H9 (cell line): ENCODE data around the gene UNC5A. TPM values are rescaled to one million over a fixed set of nuclear protein-coding genes. Genes with fewer than 3 reads are reported as not detected.

Source experiments
- DNase-seq: peaks from one replicate; pipeline ENCODE4 v3.0.0-alpha.2; 2017
- H2AFZ ChIP-seq: one replicate; pipeline ENCODE4 v1.6.1; 2013; ENCODE audit warnings: mild to moderate bottlenecking, low read length, control low read depth, moderate library complexity
- H2AK5ac ChIP-seq: 2 replicates; pipeline ENCODE4 v1.6.1; 2013; ENCODE audit warnings: low read length, control low read depth, mixed read lengths; ENCODE audit not compliant: insufficient read length
- H2BK120ac ChIP-seq: one replicate; pipeline ENCODE4 v1.6.1; 2013; ENCODE audit warnings: low read depth, mild to moderate bottlenecking, low read length, control low read depth, inconsistent platforms; ENCODE audit not compliant: poor library complexity, severe bottlenecking
- H2BK12ac ChIP-seq: 2 replicates; pipeline ENCODE4 v1.6.1; 2013; ENCODE audit warnings: low read length, control low read depth, mixed read lengths, low read depth; ENCODE audit not compliant: insufficient read length
- H2BK15ac ChIP-seq: 2 replicates; pipeline ENCODE4 v1.6.1; 2013; ENCODE audit warnings: low read depth, low read length, control low read depth
- H2BK20ac ChIP-seq: one replicate; pipeline ENCODE4 v1.6.1; 2013; ENCODE audit warnings: low read depth, mild to moderate bottlenecking, low read length, control low read depth, inconsistent platforms; ENCODE audit not compliant: poor library complexity, severe bottlenecking
- H2BK5ac ChIP-seq: 2 replicates; pipeline ENCODE4 v1.6.1; 2013; ENCODE audit warnings: low read length, control low read depth, mixed read lengths; ENCODE audit not compliant: insufficient read length
- H3K14ac ChIP-seq: 2 replicates; pipeline ENCODE4 v1.6.1; 2013; ENCODE audit warnings: low read length, control low read depth; ENCODE audit not compliant: insufficient read depth
- H3K18ac ChIP-seq: 2 replicates; pipeline ENCODE4 v1.6.1; 2013; ENCODE audit warnings: low read depth, mild to moderate bottlenecking, mixed read lengths, low read length, control low read depth; ENCODE audit not compliant: insufficient read length
- H3K23ac ChIP-seq: 2 replicates; pipeline ENCODE4 v1.6.1; 2013; ENCODE audit warnings: low read length, control low read depth, mixed read lengths, low read depth; ENCODE audit not compliant: insufficient read length
- H3K23me2 ChIP-seq: 2 replicates; pipeline ENCODE4 v1.6.1; 2013; ENCODE audit warnings: low read depth, mild to moderate bottlenecking, mixed read lengths, low read length, control low read depth; ENCODE audit not compliant: insufficient read length, poor library complexity, severe bottlenecking
- H3K27ac ChIP-seq: 2 replicates; pipeline ENCODE4 v1.5.1; 2013; ENCODE audit warnings: low read length, control low read depth, mixed read lengths, low read depth; ENCODE audit not compliant: insufficient read length
- H3K27me3 ChIP-seq: 2 replicates; pipeline ENCODE4 v1.6.1; 2013; ENCODE audit warnings: low read length, control low read depth, inconsistent platforms; ENCODE audit not compliant: insufficient read depth
- H3K4ac ChIP-seq: 2 replicates; pipeline ENCODE4 v1.6.1; 2013; ENCODE audit warnings: low read depth, mild to moderate bottlenecking, control low read depth, inconsistent platforms, low read length, moderate library complexity
- H3K4me1 ChIP-seq: 2 replicates; pipeline ENCODE4 v1.6.1; 2013; ENCODE audit warnings: low read length, control low read depth, inconsistent platforms; ENCODE audit not compliant: insufficient read depth
- H3K4me2 ChIP-seq: 2 replicates; pipeline ENCODE4 v1.6.1; 2013; ENCODE audit warnings: low read length, control low read depth, mixed read lengths; ENCODE audit not compliant: insufficient read length, insufficient read depth
- H3K56ac ChIP-seq: 2 replicates; pipeline ENCODE4 v1.6.1; 2013; ENCODE audit warnings: low read depth, mild to moderate bottlenecking, mixed read lengths, low read length, control low read depth; ENCODE audit not compliant: insufficient read length
- H3K79me1 ChIP-seq: 2 replicates; pipeline ENCODE4 v1.6.1; 2013; ENCODE audit warnings: low read depth, mild to moderate bottlenecking, moderate library complexity, low read length, control low read depth, inconsistent platforms; ENCODE audit not compliant: insufficient read depth, poor library complexity, severe bottlenecking
- H3K79me2 ChIP-seq: 2 replicates; pipeline ENCODE4 v1.6.1; 2013; ENCODE audit warnings: low read length, control low read depth, inconsistent platforms; ENCODE audit not compliant: insufficient read depth
- H3K9ac ChIP-seq: 2 replicates; pipeline ENCODE4 v1.6.1; 2013; ENCODE audit warnings: low read length, control low read depth, mixed read lengths; ENCODE audit not compliant: insufficient read length; ENCODE audit errors: extremely low read depth
- H3K9me3 ChIP-seq: one replicate; pipeline ENCODE4 v1.6.1; 2013; ENCODE audit warnings: low read depth, low read length, inconsistent platforms; ENCODE audit not compliant: control insufficient read depth
- H3T11ph ChIP-seq: one replicate; pipeline ENCODE4 v1.6.1; 2013; ENCODE audit warnings: mild to moderate bottlenecking, low read length, control low read depth, inconsistent platforms
- H4K20me1 ChIP-seq: one replicate; pipeline ENCODE4 v1.6.1; 2013; ENCODE audit not compliant: control insufficient read depth, insufficient read length, insufficient read depth
- H4K5ac ChIP-seq: 2 replicates; pipeline ENCODE4 v1.6.1; 2013; ENCODE audit warnings: low read depth, mild to moderate bottlenecking, mixed read lengths, low read length, control low read depth; ENCODE audit not compliant: insufficient read length
- H4K8ac ChIP-seq: replicated peaks from 2 replicates; pipeline ENCODE4 v1.6.1; 2013; ENCODE audit warnings: low read length, control low read depth, mixed read lengths, low read depth; ENCODE audit not compliant: insufficient read length
- H4K91ac ChIP-seq: 2 replicates; pipeline ENCODE4 v1.6.1; 2013; ENCODE audit warnings: low read depth, mild to moderate bottlenecking, moderate library complexity, mixed read lengths, low read length, control low read depth; ENCODE audit not compliant: insufficient read length
- H3K27ac Mint-ChIP-seq, 3 experiments: 2 replicates in 2 of 3; 3 replicates in 1 of 3; pipeline ENCODE4 v1.8.0; 2020 to 2021; ENCODE audit warnings: mixed read lengths in 3 of 3, mild to moderate bottlenecking in 1 of 3, moderate library complexity in 1 of 3
- H3K27me3 Mint-ChIP-seq: 2 replicates; pipeline ENCODE4 v1.8.0; 2021; ENCODE audit warnings: low read depth, mild to moderate bottlenecking, moderate library complexity, mixed read lengths
- H3K36me3 Mint-ChIP-seq, 3 experiments: 2 replicates in 2 of 3; 3 replicates in 1 of 3; pipeline ENCODE4 v1.8.0; 2020 to 2021; ENCODE audit warnings: low read depth in 3 of 3, mixed read lengths in 3 of 3; ENCODE audit not compliant: insufficient read depth in 1 of 3
- H3K4me1 Mint-ChIP-seq, 2 experiments: 2 replicates each; pipeline ENCODE4 v1.8.0; 2020; ENCODE audit warnings: mixed read lengths in 2 of 2
- H3K4me3 Mint-ChIP-seq, 2 experiments: 2 replicates in 1 of 2; 3 replicates in 1 of 2; pipeline ENCODE4 v1.8.0; 2020 to 2021; ENCODE audit warnings: mild to moderate bottlenecking in 2 of 2, mixed read lengths in 2 of 2, moderate library complexity in 1 of 2
- H3K9me3 Mint-ChIP-seq, 2 experiments: 2 replicates in 1 of 2; 3 replicates in 1 of 2; pipeline ENCODE4 v1.8.0; 2020; ENCODE audit warnings: mild to moderate bottlenecking in 2 of 2, mixed read lengths in 2 of 2, moderate library complexity in 1 of 2
- WGBS: extraction: QIAGEN DNeasy Blood & Tissue Kit; methylation state at CpG from one replicate; pipeline ENCODE4 v1.1.7; 2013; ENCODE audit warnings: missing lambda C conversion rate, low lambda C conversion rate, mixed read lengths; ENCODE audit not compliant: insufficient read length; ENCODE audit errors: extremely low coverage; 5-methylcytosine and 5-hydroxymethylcytosine counted together
- total RNA-seq: library from RNA; stranded (reverse); gene quantifications from 2 replicates; pipeline ENCODE4 v1.2.1, GENCODE V29; 2021
- TF ChIP-seq, protein P1 (sequence below): fragments of 200-600 bp; sonication (generic); conservative IDR thresholded peaks from 3 replicates; pipeline ENCODE4 v1.8.0; 2021; ENCODE audit warnings: antibody characterized with exemption, mild to moderate bottlenecking

Gene UNC5A
- total RNA-seq, 1 experiment from 2014 or later: 4.4 TPM

DNA sequence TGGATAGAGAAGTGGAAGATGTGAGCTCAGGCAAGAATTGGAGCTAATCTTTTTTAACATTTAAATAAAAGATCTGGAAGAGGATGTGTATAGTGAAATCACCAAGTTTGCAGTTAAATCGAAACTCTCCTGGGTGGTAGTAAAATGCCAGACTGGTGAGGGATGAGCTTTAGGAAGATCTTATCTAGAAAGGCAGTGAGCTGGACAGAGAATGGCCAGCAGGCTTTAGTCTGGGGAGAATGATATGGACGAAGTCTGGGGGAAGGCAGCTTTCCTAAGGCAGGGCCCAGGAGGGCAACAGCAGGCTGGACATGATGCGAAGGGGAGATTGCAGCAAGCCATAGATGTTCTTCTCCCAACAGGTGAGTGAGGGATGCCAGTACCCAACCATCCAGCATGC is 25.6 kb downstream of the UNC5A start:
- H2BK120ac ChIP-seq: no peak overlapping the region
- H3K36me3 Mint-ChIP-seq: no peaks in the 10 kb centered on the region
- no peak overlapping the region for H3K56ac ChIP-seq
- H3K9me3 ChIP-seq: no peaks in the 10 kb centered on the region
- H2BK5ac ChIP-seq: no peak overlapping the region
- no peaks in the 10 kb centered on the region for H3K79me2 ChIP-seq
- H3K4ac ChIP-seq: no peak overlapping the region
- no peaks in the 10 kb centered on the region for H3K79me1 ChIP-seq
- H3K4me3 Mint-ChIP-seq: no peak overlapping the region
- H3K18ac ChIP-seq: no peak overlapping the region
- H3K4me2 ChIP-seq: no peak overlapping the region
- no peak overlapping the region for H3K14ac ChIP-seq
- H2BK15ac ChIP-seq: no peak overlapping the region
- no peak overlapping the region for H3K27ac Mint-ChIP-seq
- H2BK20ac ChIP-seq: no peak overlapping the region
- H2AFZ ChIP-seq: no peak overlapping the region
- peaks cover 13 to 30% of the 10 kb centered on the region in 2 experiments for H3K4me1 Mint-ChIP-seq
- no peaks in the 10 kb centered on the region; the same call in 1 of the 2 replicates for H3K27me3 ChIP-seq
- no peaks in the 10 kb centered on the region for H3K4me1 ChIP-seq
- no peak overlapping the region for H4K8ac ChIP-seq
- H3K27me3 Mint-ChIP-seq: peaks cover 68% of the 10 kb centered on the region
- H2BK12ac ChIP-seq: no peak overlapping the region
- TF ChIP-seq, protein P1, sequence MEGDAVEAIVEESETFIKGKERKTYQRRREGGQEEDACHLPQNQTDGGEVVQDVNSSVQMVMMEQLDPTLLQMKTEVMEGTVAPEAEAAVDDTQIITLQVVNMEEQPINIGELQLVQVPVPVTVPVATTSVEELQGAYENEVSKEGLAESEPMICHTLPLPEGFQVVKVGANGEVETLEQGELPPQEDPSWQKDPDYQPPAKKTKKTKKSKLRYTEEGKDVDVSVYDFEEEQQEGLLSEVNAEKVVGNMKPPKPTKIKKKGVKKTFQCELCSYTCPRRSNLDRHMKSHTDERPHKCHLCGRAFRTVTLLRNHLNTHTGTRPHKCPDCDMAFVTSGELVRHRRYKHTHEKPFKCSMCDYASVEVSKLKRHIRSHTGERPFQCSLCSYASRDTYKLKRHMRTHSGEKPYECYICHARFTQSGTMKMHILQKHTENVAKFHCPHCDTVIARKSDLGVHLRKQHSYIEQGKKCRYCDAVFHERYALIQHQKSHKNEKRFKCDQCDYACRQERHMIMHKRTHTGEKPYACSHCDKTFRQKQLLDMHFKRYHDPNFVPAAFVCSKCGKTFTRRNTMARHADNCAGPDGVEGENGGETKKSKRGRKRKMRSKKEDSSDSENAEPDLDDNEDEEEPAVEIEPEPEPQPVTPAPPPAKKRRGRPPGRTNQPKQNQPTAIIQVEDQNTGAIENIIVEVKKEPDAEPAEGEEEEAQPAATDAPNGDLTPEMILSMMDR: no peak
- no peaks in the 10 kb centered on the region for H4K20me1 ChIP-seq
- H3K23ac ChIP-seq: no peak overlapping the region
- no peaks in the 10 kb centered on the region for H3K23me2 ChIP-seq
- H2AK5ac ChIP-seq: no peak overlapping the region
- H3T11ph ChIP-seq: no peak overlapping the region
- no CpG with 5 or more reads among the region's 3 CpGs for WGBS
- H4K5ac ChIP-seq: no peak overlapping the region
- H3K27ac ChIP-seq: no peak overlapping the region
- no peak overlapping the region for H3K9ac ChIP-seq
- no peaks in the 10 kb centered on the region; a peak in 2 of 5 replicates for H3K9me3 Mint-ChIP-seq
- H4K91ac ChIP-seq: no peak overlapping the region
- no peak for DNase-seq
